Dedifferentiated amniotic fluid mesenchymal stem cell (primary cell): Measurements from ENCODE around the gene LRRTM3.

Experiments
- DNase-seq: peaks from one replicate; pipeline ENCODE4 v3.0.0-alpha.2; 2016; ENCODE audit errors: extremely low spot score

Gene LRRTM3

GRCh38 chr10:67017218-67017617 lies 91.4 kb downstream of the LRRTM3 start:
- no peak for DNase-seq

- DNase-seq = no peak
Observed at GRCh38 chr10:67022099-67022498, 96.3 kb downstream of the LRRTM3 start.

- DNase-seq = no peak
Observed at GRCh38 chr10:67033878-67034277, 108.0 kb downstream of the LRRTM3 start.

- DNase-seq = no peak
Observed at GRCh38 chr10:67036808-67037207, 111.0 kb downstream of the LRRTM3 start.

- no peak for DNase-seq
Observed at GRCh38 chr10:67043041-67043440, 117.2 kb downstream of the LRRTM3 start.

GRCh38 chr10:67045404-67045803 lies 119.6 kb downstream of the LRRTM3 start:
- no peak for DNase-seq

- DNase-seq = no peak
Observed at GRCh38 chr10:67046507-67046906, 120.7 kb downstream of the LRRTM3 start.

- no peak for DNase-seq
Observed at GRCh38 chr10:67049988-67050387, 124.2 kb downstream of the LRRTM3 start.

GRCh38 chr10:67050415-67050814 lies 124.6 kb downstream of the LRRTM3 start:
- DNase-seq = no peak

- no peak for DNase-seq
Observed at GRCh38 chr10:67072654-67073053, 146.8 kb downstream of the LRRTM3 start.

GRCh38 chr10:67075491-67075971 lies 149.7 kb downstream of the LRRTM3 start:
- no peak for DNase-seq

- DNase-seq = peak; percentile 21
Observed at GRCh38 chr10:67076144-67076543, 150.3 kb downstream of the LRRTM3 start.

GRCh38 chr10:67077376-67077775 lies 151.5 kb downstream of the LRRTM3 start:
- DNase-seq = peak; percentile 92

- no peak for DNase-seq
Observed at GRCh38 chr10:67079126-67079525, 153.3 kb downstream of the LRRTM3 start.

GRCh38 chr10:67086327-67087134 lies 160.7 kb downstream of the LRRTM3 start:
- peak; percentile 16 for DNase-seq

GRCh38 chr10:67087135-67087425 lies 161.2 kb downstream of the LRRTM3 start:
- no peak for DNase-seq

- DNase-seq = no peak
Observed at GRCh38 chr10:67088036-67088435, 162.2 kb downstream of the LRRTM3 start.

GRCh38 chr10:67095531-67095930 lies 169.7 kb downstream of the LRRTM3 start:
- DNase-seq = no peak

- no peak for DNase-seq
Observed at GRCh38 chr10:67098461-67098860, 172.6 kb downstream of the LRRTM3 start.

GRCh38 chr10:67100951-67101350 lies 175.1 kb downstream of the LRRTM3 start:
- no peak for DNase-seq

GRCh38 chr10:67107670-67108069 lies 181.8 kb downstream of the LRRTM3 start:
- no peak for DNase-seq

GRCh38 chr10:67110286-67110685 lies 184.4 kb downstream of the LRRTM3 start:
- no peak for DNase-seq

- DNase-seq = no peak
Observed at GRCh38 chr10:67112765-67113164, 186.9 kb downstream of the LRRTM3 start.

GRCh38 chr10:67114945-67115344 lies 189.1 kb downstream of the LRRTM3 start:
- DNase-seq = no peak
